ENCODE data around the gene KRT15.

Gene KRT15

GRCh38 chr17:41518789-41519449 lies at the start of gene KRT15:
KRT15 (minus strand) TSS chr17:41518890; CDS start chr17:41518827, 63 bp downstream.
- Histone ChIP-seq H3K9me3 (ENCODE audit: control insufficient read depth in 5 of 5, low read length in 5 of 5) (no peaks in the 10 kb centered on the region), H3K4me1 (ENCODE audit: control insufficient read depth in 5 of 5, insufficient read depth in 5 of 5, low read length in 5 of 5) (no peaks in the 10 kb centered on the region), H3K36me3 (ENCODE audit: control insufficient read depth in 5 of 5, insufficient read depth in 5 of 5, low read length in 5 of 5) (no peaks in the 10 kb centered on the region), H3K27me3 (ENCODE audit: control insufficient read depth in 5 of 5, insufficient read depth in 4 of 5, low read length in 5 of 5) (peaks cover 10 to 31% (median 18%) of the 10 kb centered on the region in 5 donors), H3K9ac (ENCODE audit: low read length in 5 of 5) (no peak within 1 kb of the TSS), H3K4me3 (ENCODE audit: low read depth in 1 of 5, low read length in 5 of 5) (no peak within 1 kb of the TSS), H3K27ac (ENCODE audit: low read depth, low read length) (no peak within 1 kb of the TSS)

GRCh38 chr17:41567317-41567716 lies 48.6 kb upstream of the KRT15 start:
- Histone ChIP-seq H3K27ac (ENCODE audit: low read depth, low read length) (no peak overlapping the region), H3K36me3 (ENCODE audit: control insufficient read depth in 5 of 5, insufficient read depth in 5 of 5, low read length in 5 of 5) (no peaks in the 10 kb centered on the region), H3K4me3 (ENCODE audit: low read depth in 1 of 5, low read length in 5 of 5) (no peak overlapping the region), H3K9me3 (ENCODE audit: control insufficient read depth in 5 of 5, low read length in 5 of 5) (peaks cover 0 to 6% (median 0%) of the 10 kb centered on the region in 5 donors), H3K27me3 (ENCODE audit: control insufficient read depth in 5 of 5, insufficient read depth in 4 of 5, low read length in 5 of 5) (peaks cover 0 to 5% (median under 1%) of the 10 kb centered on the region in 5 donors), H3K9ac (ENCODE audit: low read length in 5 of 5) (no peak overlapping the region), H3K4me1 (ENCODE audit: control insufficient read depth in 5 of 5, insufficient read depth in 5 of 5, low read length in 5 of 5) (peaks cover 0 to 6% (median 4%) of the 10 kb centered on the region in 5 donors)

GRCh38 chr17:41565338-41565737 lies 46.6 kb upstream of the KRT15 start:
- no peak overlapping the region for H3K9ac ChIP-seq (ENCODE audit: low read length in 5 of 5)
- H3K4me3 ChIP-seq (ENCODE audit: low read depth in 1 of 5, low read length in 5 of 5) = no peak overlapping the region
- peaks cover 0 to 4% (median 0%) of the 10 kb centered on the region in 5 donors for H3K27me3 ChIP-seq (ENCODE audit: control insufficient read depth in 5 of 5, insufficient read depth in 4 of 5, low read length in 5 of 5)
- no peak overlapping the region for H3K27ac ChIP-seq (ENCODE audit: low read depth, low read length)
- no peaks in the 10 kb centered on the region for H3K36me3 ChIP-seq (ENCODE audit: control insufficient read depth in 5 of 5, insufficient read depth in 5 of 5, low read length in 5 of 5)
- peaks cover 0 to 6% (median 0%) of the 10 kb centered on the region in 5 donors for H3K9me3 ChIP-seq (ENCODE audit: control insufficient read depth in 5 of 5, low read length in 5 of 5)
- peaks cover 0 to 6% (median 4%) of the 10 kb centered on the region in 5 donors for H3K4me1 ChIP-seq (ENCODE audit: control insufficient read depth in 5 of 5, insufficient read depth in 5 of 5, low read length in 5 of 5)

DNA sequence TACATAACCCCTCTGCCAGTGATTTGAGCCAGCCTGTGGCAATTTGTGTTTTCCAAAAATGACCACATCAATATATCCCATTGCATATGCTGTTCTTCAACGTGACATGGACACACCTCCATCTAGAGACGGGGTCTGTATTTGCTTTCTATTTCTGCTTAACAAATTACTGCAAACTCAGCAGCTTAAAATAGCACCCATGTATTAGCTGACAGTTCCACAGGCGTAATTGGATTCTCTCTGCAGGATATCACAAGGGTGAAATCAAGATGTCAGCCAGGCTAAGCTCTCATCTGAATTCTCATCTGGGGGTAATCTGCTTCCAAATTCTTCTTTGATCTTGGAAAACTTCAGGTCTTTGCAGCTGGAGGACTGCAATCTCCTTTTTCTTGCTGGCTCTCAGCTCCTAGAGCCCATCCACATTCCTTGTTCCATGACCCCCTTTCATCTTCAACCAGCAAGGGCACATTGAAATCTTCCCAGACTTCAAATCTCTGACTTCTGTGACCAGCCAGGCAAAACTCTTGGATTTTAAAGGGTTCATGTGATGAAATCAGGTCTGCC lies 45.0 kb upstream of the KRT15 start:
- Histone ChIP-seq H3K27me3 (ENCODE audit: control insufficient read depth in 5 of 5, insufficient read depth in 4 of 5, low read length in 5 of 5) (peaks cover 0 to 6% (median 0%) of the 10 kb centered on the region in 5 donors), H3K9ac (ENCODE audit: low read length in 5 of 5) (no peak overlapping the region), H3K9me3 (ENCODE audit: control insufficient read depth in 5 of 5, low read length in 5 of 5) (peaks cover 0 to 6% (median 0%) of the 10 kb centered on the region in 5 donors), H3K27ac (ENCODE audit: low read depth, low read length) (no peak overlapping the region), H3K4me3 (ENCODE audit: low read depth in 1 of 5, low read length in 5 of 5) (no peak overlapping the region), H3K36me3 (ENCODE audit: control insufficient read depth in 5 of 5, insufficient read depth in 5 of 5, low read length in 5 of 5) (no peaks in the 10 kb centered on the region), H3K4me1 (ENCODE audit: control insufficient read depth in 5 of 5, insufficient read depth in 5 of 5, low read length in 5 of 5) (peaks cover 0 to 6% (median 4%) of the 10 kb centered on the region in 5 donors)

- H3K27me3 ChIP-seq (ENCODE audit: control insufficient read depth in 5 of 5, insufficient read depth in 4 of 5, low read length in 5 of 5) = peaks cover 0 to 6% (median 0%) of the 10 kb centered on the region in 5 donors
- H3K4me1 ChIP-seq (ENCODE audit: control insufficient read depth in 5 of 5, insufficient read depth in 5 of 5, low read length in 5 of 5) = peaks cover 0 to 6% (median 4%) of the 10 kb centered on the region in 5 donors
- H3K9me3 ChIP-seq (ENCODE audit: control insufficient read depth in 5 of 5, low read length in 5 of 5) = no peaks in the 10 kb centered on the region
- no peak overlapping the region for H3K9ac ChIP-seq (ENCODE audit: low read length in 5 of 5)
- no peak overlapping the region for H3K27ac ChIP-seq (ENCODE audit: low read depth, low read length)
- no peak overlapping the region for H3K4me3 ChIP-seq (ENCODE audit: low read depth in 1 of 5, low read length in 5 of 5)
- no peaks in the 10 kb centered on the region for H3K36me3 ChIP-seq (ENCODE audit: control insufficient read depth in 5 of 5, insufficient read depth in 5 of 5, low read length in 5 of 5)
These were observed 42.9 kb upstream of the KRT15 start for GRCh38 chr17:41561554-41561953.

- Histone ChIP-seq H3K4me3 (ENCODE audit: low read depth in 1 of 5, low read length in 5 of 5) (no peak overlapping the region), H3K27me3 (ENCODE audit: control insufficient read depth in 5 of 5, insufficient read depth in 4 of 5, low read length in 5 of 5) (peaks cover 0 to 7% (median 0%) of the 10 kb centered on the region in 5 donors), H3K27ac (ENCODE audit: low read depth, low read length) (no peak overlapping the region), H3K9me3 (ENCODE audit: control insufficient read depth in 5 of 5, low read length in 5 of 5) (no peaks in the 10 kb centered on the region), H3K9ac (ENCODE audit: low read length in 5 of 5) (no peak overlapping the region), H3K36me3 (ENCODE audit: control insufficient read depth in 5 of 5, insufficient read depth in 5 of 5, low read length in 5 of 5) (no peaks in the 10 kb centered on the region), H3K4me1 (ENCODE audit: control insufficient read depth in 5 of 5, insufficient read depth in 5 of 5, low read length in 5 of 5) (peaks cover 0 to 15% (median 4%) of the 10 kb centered on the region in 5 donors)
These were observed 40.9 kb upstream of the KRT15 start for GRCh38 chr17:41559548-41559947.

DNA sequence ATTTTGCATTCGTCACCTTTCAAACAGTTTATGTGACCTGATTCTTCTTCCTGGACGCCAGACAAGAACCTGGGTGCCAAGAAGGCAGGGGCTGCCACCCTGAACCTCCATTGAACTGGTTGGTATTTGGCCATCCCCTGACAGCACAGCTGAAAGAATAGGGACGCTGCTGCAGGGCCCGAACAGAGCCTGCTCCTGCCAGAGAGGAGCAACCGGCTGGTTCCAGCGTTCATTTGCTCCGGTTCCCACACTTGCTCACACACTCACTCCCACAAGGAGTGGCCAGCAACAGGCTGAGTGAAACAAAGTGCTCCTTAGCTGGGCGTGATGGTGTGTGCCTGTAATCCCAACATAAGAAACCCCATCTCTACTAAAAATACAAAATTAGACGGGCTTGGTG lies 38.2 kb upstream of the KRT15 start:
- peaks cover 0 to 7% (median 0%) of the 10 kb centered on the region in 5 donors for H3K27me3 ChIP-seq (ENCODE audit: control insufficient read depth in 5 of 5, insufficient read depth in 4 of 5, low read length in 5 of 5)
- no peaks in the 10 kb centered on the region for H3K36me3 ChIP-seq (ENCODE audit: control insufficient read depth in 5 of 5, insufficient read depth in 5 of 5, low read length in 5 of 5)
- peaks cover 0 to 23% (median 9%) of the 10 kb centered on the region in 5 donors for H3K4me1 ChIP-seq (ENCODE audit: control insufficient read depth in 5 of 5, insufficient read depth in 5 of 5, low read length in 5 of 5)
- H3K4me3 ChIP-seq (ENCODE audit: low read depth in 1 of 5, low read length in 5 of 5) = no peak overlapping the region
- H3K9ac ChIP-seq (ENCODE audit: low read length in 5 of 5) = no peak overlapping the region
- no peak overlapping the region for H3K27ac ChIP-seq (ENCODE audit: low read depth, low read length)
- no peaks in the 10 kb centered on the region for H3K9me3 ChIP-seq (ENCODE audit: control insufficient read depth in 5 of 5, low read length in 5 of 5)

- Histone ChIP-seq H3K4me3 (ENCODE audit: low read depth in 1 of 5, low read length in 5 of 5) (no peak overlapping the region), H3K9me3 (ENCODE audit: control insufficient read depth in 5 of 5, low read length in 5 of 5) (no peaks in the 10 kb centered on the region), H3K27me3 (ENCODE audit: control insufficient read depth in 5 of 5, insufficient read depth in 4 of 5, low read length in 5 of 5) (peaks cover 0 to 7% (median 0%) of the 10 kb centered on the region in 5 donors), H3K9ac (ENCODE audit: low read length in 5 of 5) (no peak overlapping the region), H3K27ac (ENCODE audit: low read depth, low read length) (no peak overlapping the region), H3K4me1 (ENCODE audit: control insufficient read depth in 5 of 5, insufficient read depth in 5 of 5, low read length in 5 of 5) (peaks cover 0 to 24% (median 12%) of the 10 kb centered on the region in 5 donors), H3K36me3 (ENCODE audit: control insufficient read depth in 5 of 5, insufficient read depth in 5 of 5, low read length in 5 of 5) (no peaks in the 10 kb centered on the region)
These were observed 37.6 kb upstream of the KRT15 start for GRCh38 chr17:41556306-41556705.

DNA sequence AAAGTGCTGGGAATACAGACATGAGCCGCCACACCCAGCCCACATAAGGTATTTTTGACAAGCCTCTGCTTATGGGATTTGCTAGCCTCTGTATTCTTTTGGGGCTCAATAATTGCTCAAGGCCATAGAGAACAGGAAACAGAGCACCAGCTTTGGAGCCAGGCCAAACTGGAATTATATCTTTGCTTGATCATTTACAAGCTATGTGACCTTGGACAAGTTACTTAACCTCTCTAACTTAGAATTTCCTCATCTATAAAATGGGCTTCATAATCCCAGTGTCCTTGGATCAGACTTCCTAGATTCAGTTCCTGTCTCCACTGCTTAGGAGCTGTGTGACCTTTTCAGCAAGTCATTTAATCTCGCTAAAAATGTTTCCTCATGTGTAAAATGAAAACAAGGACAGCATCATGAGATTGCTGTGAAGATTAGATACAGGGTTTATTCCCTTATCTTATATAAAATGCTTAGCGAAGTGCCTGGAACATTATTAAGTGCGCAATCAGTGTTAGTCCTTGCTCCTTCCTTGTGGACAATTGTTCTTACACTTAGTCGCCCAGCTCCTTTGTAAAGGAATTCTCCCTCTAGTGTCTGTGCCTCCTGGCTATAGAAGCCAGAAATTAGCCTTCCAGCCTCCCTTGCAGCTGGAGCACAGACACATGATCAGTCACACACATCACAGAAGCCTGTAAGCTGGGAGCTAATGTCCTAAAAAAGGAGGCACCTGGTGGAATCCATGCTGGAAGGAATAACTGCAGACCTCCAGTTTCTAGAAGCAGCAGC lies 36.6 kb upstream of the KRT15 start:
- no peak overlapping the region for H3K9ac ChIP-seq (ENCODE audit: low read length in 5 of 5)
- no peaks in the 10 kb centered on the region for H3K36me3 ChIP-seq (ENCODE audit: control insufficient read depth in 5 of 5, insufficient read depth in 5 of 5, low read length in 5 of 5)
- H3K27me3 ChIP-seq (ENCODE audit: control insufficient read depth in 5 of 5, insufficient read depth in 4 of 5, low read length in 5 of 5) = peaks cover 0 to 3% (median 0%) of the 10 kb centered on the region in 5 donors
- H3K4me3 ChIP-seq (ENCODE audit: low read depth in 1 of 5, low read length in 5 of 5) = no peak overlapping the region
- H3K9me3 ChIP-seq (ENCODE audit: control insufficient read depth in 5 of 5, low read length in 5 of 5) = no peaks in the 10 kb centered on the region
- H3K4me1 ChIP-seq (ENCODE audit: control insufficient read depth in 5 of 5, insufficient read depth in 5 of 5, low read length in 5 of 5) = peaks cover 0 to 24% (median 12%) of the 10 kb centered on the region in 5 donors
- H3K27ac ChIP-seq (ENCODE audit: low read depth, low read length) = no peak overlapping the region

Data from subcutaneous abdominal adipose tissue (tissue), 5 donors.